H1 (cell line): ENCODE data around the gene PRRT1. TPM values are rescaled to one million over a fixed set of nuclear protein-coding genes. Genes with fewer than 3 reads are reported as not detected.
A peak's percentile ranks its signal among the peaks of the same experiment; 100 is the strongest.

ENCODE experiments used
- polyA plus RNA-seq, 7 experiments: library from polyadenylated mRNA; depleted of rRNA in 3 of 7; stranded (reverse) in 5 of 7; unstranded in 2 of 7; fragments of >200 nt in 5 of 7; fragments of 200-250 nt in 2 of 7; gene quantifications; 1 replicate in 5 of 7; 2 replicates in 1 of 7; 4 replicates in 1 of 7; pipeline versions ENCODE4 v1.2.1 to v1.2.3, GENCODE V29; 2011 to 2013; ENCODE audit warnings: missing spikeins in 2 of 7, mixed read lengths in 2 of 7
- total RNA-seq: library from RNA; stranded (reverse); fragmentation: NEBNext Ultra II Directional; extraction: Animal tissue kit (Norgen Biotek cat#: 25700); gene quantifications from 2 replicates; pipeline ENCODE4 v1.2.1, GENCODE V29; 2021
- TF ChIP-seq, protein P1 (sequence below), 3 experiments: IDR thresholded peaks; 1 replicate in 2 of 3; 2 replicates in 1 of 3; pipeline versions ENCODE4 v1.5.1 to v1.6.1; 2011; ENCODE audit warnings: low read length in 3 of 3, mild to moderate bottlenecking in 3 of 3, inconsistent platforms in 2 of 3, low read depth in 1 of 3, moderate library complexity in 1 of 3; ENCODE audit not compliant: insufficient read depth in 1 of 3; ENCODE audit errors: control extremely low read depth in 1 of 3

Gene PRRT1
- total and polyA plus RNA-seq, 2 of the 8 experiments (the other 6 are each of a cell fraction or from before 2014, with no cell fraction given): 0.71 to 2.8 TPM

DNA sequence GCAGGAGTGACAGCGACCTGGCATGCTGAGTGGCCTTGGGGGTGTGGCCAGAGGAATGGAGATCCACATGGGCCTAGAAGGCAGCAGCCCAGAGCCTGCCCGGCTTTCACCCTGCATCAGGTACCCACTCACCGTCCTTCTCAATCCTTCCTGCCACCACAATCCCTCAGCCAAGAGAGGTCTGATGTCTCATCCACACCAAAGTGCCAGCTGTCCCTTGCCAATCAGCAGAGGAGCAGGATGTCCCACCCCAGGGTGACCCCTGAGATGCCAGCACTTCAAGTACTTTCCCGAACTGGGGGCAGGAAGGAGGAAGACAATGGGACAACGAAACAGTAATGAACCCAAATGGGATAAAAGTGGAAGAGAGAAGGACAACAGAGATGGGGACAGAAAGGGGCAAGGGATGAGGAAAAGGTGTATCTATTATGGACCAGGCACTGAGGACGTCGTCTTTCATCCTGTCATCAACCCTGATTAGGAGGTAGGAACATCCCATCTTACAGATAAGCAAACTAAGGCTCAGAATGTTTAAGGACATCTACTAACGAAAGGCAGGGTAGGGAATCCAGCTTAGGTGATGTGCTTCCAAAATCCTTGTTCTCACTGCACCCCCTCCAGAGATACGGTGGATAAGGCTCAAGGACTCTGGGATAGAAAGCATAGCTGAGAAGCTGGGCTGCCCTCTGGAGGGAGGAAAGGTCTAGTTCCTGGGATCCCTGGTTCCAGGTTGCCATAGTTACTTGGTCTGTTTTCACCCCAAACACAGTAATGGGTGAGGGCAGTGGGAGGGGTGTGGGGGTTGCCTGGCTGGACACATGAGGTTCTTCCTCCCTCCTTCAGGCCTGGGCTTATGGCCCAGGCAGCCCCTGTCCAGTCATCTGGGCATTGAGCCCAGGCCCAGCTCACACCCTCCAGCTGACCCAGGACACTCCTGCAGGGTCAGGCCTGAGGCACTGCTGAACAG is 38.1 kb downstream of the PRRT1 start (continued):
- TF ChIP-seq, protein P1, sequence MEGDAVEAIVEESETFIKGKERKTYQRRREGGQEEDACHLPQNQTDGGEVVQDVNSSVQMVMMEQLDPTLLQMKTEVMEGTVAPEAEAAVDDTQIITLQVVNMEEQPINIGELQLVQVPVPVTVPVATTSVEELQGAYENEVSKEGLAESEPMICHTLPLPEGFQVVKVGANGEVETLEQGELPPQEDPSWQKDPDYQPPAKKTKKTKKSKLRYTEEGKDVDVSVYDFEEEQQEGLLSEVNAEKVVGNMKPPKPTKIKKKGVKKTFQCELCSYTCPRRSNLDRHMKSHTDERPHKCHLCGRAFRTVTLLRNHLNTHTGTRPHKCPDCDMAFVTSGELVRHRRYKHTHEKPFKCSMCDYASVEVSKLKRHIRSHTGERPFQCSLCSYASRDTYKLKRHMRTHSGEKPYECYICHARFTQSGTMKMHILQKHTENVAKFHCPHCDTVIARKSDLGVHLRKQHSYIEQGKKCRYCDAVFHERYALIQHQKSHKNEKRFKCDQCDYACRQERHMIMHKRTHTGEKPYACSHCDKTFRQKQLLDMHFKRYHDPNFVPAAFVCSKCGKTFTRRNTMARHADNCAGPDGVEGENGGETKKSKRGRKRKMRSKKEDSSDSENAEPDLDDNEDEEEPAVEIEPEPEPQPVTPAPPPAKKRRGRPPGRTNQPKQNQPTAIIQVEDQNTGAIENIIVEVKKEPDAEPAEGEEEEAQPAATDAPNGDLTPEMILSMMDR (IDR thresholded peaks at IDR 0.05; ENCODE audit: control extremely low read depth in 1 of 3, insufficient read depth in 1 of 3, low read depth in 1 of 3, low read length in 3 of 3): peak; percentile 42 to 51 (median 45)
- TF ChIP-seq, all 59 proteins: peak for 5
